HepG2 (cell line): ENCODE measurements around the gene KAT7. TPM values are rescaled to one million over a fixed set of nuclear protein-coding genes. Genes with fewer than 3 reads are reported as not detected.
A peak's percentile ranks its signal among the peaks of the same experiment; 100 is the strongest.

Experiments used
- AKAP8 ChIP-seq: sonication (generic); formaldehyde crosslinking; IDR thresholded peaks from 2 replicates; pipeline ENCODE4 v1.5.1; 2020; ENCODE audit warnings: mild to moderate bottlenecking, missing genetic modification reagents
- ARNTL ChIP-seq: sonication (generic); formaldehyde crosslinking; IDR thresholded peaks from 2 replicates; pipeline ENCODE4 v1.4.0; 2020; ENCODE audit warnings: mild to moderate bottlenecking, missing genetic modification reagents
- KDM4B ChIP-seq: sonication (generic); formaldehyde crosslinking; IDR thresholded peaks from 2 replicates; pipeline ENCODE4 v1.4.0; 2020; ENCODE audit warnings: missing genetic modification reagents
- KDM5B ChIP-seq: sonication (generic); formaldehyde crosslinking; IDR thresholded peaks from 2 replicates; pipeline ENCODE4 v1.4.0; 2020; ENCODE audit warnings: missing genetic modification reagents, mild to moderate bottlenecking, borderline replicate concordance
- LCORL ChIP-seq, 2 experiments: fragments of 450-650 bp in 1 of 2; sonication (generic) in 1 of 2; formaldehyde crosslinking in 1 of 2; IDR thresholded peaks; 2 replicates each; pipeline versions ENCODE4 v1.5.0 to v1.6.1; 2017 to 2020; ENCODE audit warnings: antibody characterized with exemption in 1 of 2, missing genetic modification reagents in 1 of 2
- MAZ ChIP-seq, 2 experiments: sonication (generic) in 1 of 2; formaldehyde crosslinking in 1 of 2; IDR thresholded peaks; 2 replicates each; pipeline versions ENCODE4 v1.5.0 to v1.6.1; 2012 to 2020; ENCODE audit warnings: low read depth in 2 of 2, mild to moderate bottlenecking in 2 of 2, borderline replicate concordance in 1 of 2, improper control_type of control experiment in 1 of 2, low read length in 1 of 2, missing genetic modification reagents in 1 of 2, moderate library complexity in 1 of 2
- MYNN ChIP-seq: sonication (generic); formaldehyde crosslinking; IDR thresholded peaks from 2 replicates; pipeline ENCODE4 v1.4.0; 2020; ENCODE audit warnings: mild to moderate bottlenecking, low read depth, missing genetic modification reagents
- NFE2L1 ChIP-seq: sonication (generic); formaldehyde crosslinking; IDR thresholded peaks from 2 replicates; pipeline ENCODE4 v1.4.0; 2020; ENCODE audit warnings: missing genetic modification reagents, mild to moderate bottlenecking, borderline replicate concordance
- NR2F2 ChIP-seq: IDR thresholded peaks from 2 replicates; pipeline ENCODE4 v1.6.1; 2012; ENCODE audit warnings: low read depth, inconsistent platforms, borderline replicate concordance
- RARA ChIP-seq: IDR thresholded peaks from 2 replicates; pipeline ENCODE4 v1.6.1; 2016; ENCODE audit warnings: missing genetic modification reagents, missing compliant biosample characterization
- TMF1 ChIP-seq: sonication (generic); formaldehyde crosslinking; IDR thresholded peaks from 2 replicates; pipeline ENCODE4 v1.8.1; 2022; ENCODE audit warnings: low read depth, missing genetic modification reagents
- YY1 ChIP-seq: IDR thresholded peaks from 2 replicates; pipeline ENCODE4 v1.6.1; 2011; ENCODE audit warnings: low read length, low read depth, moderate library complexity, mild to moderate bottlenecking; ENCODE audit not compliant: insufficient read depth, insufficient replicate concordance
- ZC3H13 ChIP-seq: sonication (generic); formaldehyde crosslinking; IDR thresholded peaks from 2 replicates; pipeline ENCODE4 v1.8.1; 2023; ENCODE audit warnings: mild to moderate bottlenecking, missing genetic modification reagents, moderate library complexity
- polyA plus RNA-seq, 8 experiments: library from polyadenylated mRNA; depleted of rRNA in 3 of 8; stranded (reverse) in 7 of 8; unstranded in 1 of 8; fragments of >200 nt; fragmentation: Illumina TruSeq in 4 of 8; extraction: Trizol in 4 of 8; gene quantifications; 2 replicates each; pipeline versions ENCODE4 v1.2.1 to v1.2.3, GENCODE V29; 2011 to 2016; ENCODE audit warnings: low read depth in 4 of 8, missing spikeins in 1 of 8, mixed read lengths in 1 of 8; ENCODE audit not compliant: insufficient read depth in 1 of 8
- total RNA-seq, 5 experiments: library from RNA; depleted of rRNA; stranded (reverse); fragments of >200 nt; fragmentation: Illumina TruSeq; extraction: Trizol; gene quantifications; 2 replicates each; pipeline ENCODE4 v1.2.3, GENCODE V29; 2016; ENCODE audit warnings: low read depth in 1 of 5
- TF ChIP-seq, protein P1 (sequence below), 2 experiments: sonication (generic) in 1 of 2; formaldehyde crosslinking in 1 of 2; IDR thresholded peaks; 2 replicates each; pipeline versions ENCODE4 v1.4.0 to v1.6.1; 2018 to 2020; ENCODE audit warnings: missing genetic modification reagents in 2 of 2, borderline replicate concordance in 1 of 2, low read depth in 1 of 2, mild to moderate bottlenecking in 1 of 2, missing biosample characterization in 1 of 2
- TF ChIP-seq, protein P2 (sequence below): IDR thresholded peaks from 2 replicates; pipeline ENCODE4 v1.6.1; 2012; ENCODE audit warnings: inconsistent platforms

Gene KAT7
- total and polyA plus RNA-seq, 2 of the 13 experiments (the other 11 are each of a cell fraction or from before 2014, with no cell fraction given) = 21.2 to 39.2 TPM

DNA sequence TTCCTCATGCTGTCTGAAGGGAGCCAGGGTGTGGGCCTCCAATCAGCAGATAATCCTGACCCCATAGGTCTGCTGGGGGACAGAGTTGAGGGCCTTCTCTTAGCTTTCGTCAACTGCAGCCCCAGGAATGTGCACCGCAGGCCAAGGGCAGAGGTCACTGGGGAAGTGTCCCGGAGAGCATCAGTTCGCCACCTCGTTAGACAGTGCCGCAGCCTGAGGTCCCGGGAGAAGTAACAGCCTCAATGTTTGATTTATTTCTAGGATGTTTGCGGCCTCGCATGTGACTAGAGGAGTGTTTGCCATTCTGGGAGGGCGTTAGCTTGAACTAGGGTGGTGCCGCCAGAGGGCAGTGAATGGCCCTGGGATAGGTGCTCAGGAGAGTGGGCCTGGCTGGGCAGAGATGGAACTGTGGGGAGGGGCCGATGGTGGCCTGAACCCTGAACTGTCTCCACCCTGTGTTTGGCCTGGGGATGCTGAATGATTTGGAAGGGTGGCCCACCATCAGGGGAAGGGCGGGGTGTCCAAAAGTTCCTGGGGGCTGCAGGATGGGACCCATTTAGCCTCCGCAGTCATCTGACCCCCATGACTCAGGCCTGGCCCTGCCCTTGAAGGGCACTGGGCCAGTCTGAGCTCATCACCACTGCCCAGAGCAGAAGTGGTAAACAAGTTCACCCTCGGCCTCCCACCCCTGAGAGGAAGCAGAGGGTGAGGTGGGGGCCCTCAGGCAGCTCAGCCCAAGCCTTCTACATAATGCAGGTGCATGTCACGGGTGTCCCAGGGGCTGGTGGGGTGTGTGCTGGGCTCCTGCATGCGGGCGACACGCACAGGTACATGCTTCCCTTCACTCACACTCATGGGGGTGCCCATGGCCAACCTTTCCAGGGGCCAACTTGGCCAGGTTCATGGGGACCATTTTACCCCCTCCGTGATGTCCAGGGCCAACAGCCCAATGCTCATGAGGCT, 71.8 kb downstream of the KAT7 start (continued):
- TF ChIP-seq, protein P1, sequence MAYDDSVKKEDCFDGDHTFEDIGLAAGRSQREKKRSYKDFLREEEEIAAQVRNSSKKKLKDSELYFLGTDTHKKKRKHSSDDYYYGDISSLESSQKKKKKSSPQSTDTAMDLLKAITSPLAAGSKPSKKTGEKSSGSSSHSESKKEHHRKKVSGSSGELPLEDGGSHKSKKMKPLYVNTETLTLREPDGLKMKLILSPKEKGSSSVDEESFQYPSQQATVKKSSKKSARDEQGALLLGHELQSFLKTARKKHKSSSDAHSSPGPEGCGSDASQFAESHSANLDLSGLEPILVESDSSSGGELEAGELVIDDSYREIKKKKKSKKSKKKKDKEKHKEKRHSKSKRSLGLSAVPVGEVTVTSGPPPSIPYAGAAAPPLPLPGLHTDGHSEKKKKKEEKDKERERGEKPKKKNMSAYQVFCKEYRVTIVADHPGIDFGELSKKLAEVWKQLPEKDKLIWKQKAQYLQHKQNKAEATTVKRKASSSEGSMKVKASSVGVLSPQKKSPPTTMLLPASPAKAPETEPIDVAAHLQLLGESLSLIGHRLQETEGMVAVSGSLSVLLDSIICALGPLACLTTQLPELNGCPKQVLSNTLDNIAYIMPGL (CRISPR knock-in tag; IDR thresholded peaks at IDR 0.05; ENCODE audit: borderline replicate concordance in 1 of 2, low read depth in 1 of 2) = peak in 1 of 2 experiments; percentile 33; a peak in 2 of 4 replicates
- TF ChIP-seq TMF1 (CRISPR knock-in tag) (no peak), MAZ (IDR thresholded peaks at IDR 0.05; ENCODE audit: borderline replicate concordance, low read depth, low read length) (no peak), MAZ (CRISPR knock-in tag; IDR thresholded peaks at IDR 0.05; ENCODE audit: low read depth) (0 out of 2 replicates have a peak, but pooled peaks have one; percentile 1), NR2F2 (0 out of 2 replicates have a peak, but pooled peaks have one; percentile 12), MYNN (CRISPR knock-in tag) (no peak), YY1 (peak; percentile 11), KDM4B (CRISPR knock-in tag) (no peak), RARA (CRISPR knock-in tag) (no peak), LCORL (IDR thresholded peaks at IDR 0.05) (no peak), LCORL (CRISPR knock-in tag; IDR thresholded peaks at IDR 0.05) (peak; percentile 69; the same call in 1 of the 2 replicates), NFE2L1 (CRISPR knock-in tag) (no peak), ZC3H13 (CRISPR knock-in tag) (no peak), AKAP8 (CRISPR knock-in tag) (no peak), KDM5B (peak; percentile 34; the same call in 1 of the 2 replicates), ARNTL (CRISPR knock-in tag) (no peak)
- TF ChIP-seq, protein P2, sequence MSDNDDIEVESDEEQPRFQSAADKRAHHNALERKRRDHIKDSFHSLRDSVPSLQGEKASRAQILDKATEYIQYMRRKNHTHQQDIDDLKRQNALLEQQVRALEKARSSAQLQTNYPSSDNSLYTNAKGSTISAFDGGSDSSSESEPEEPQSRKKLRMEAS = 0 out of 2 replicates have a peak, but pooled peaks have one; percentile 14
